Stomach smooth muscle (tissue), 2 donors: Measurements from ENCODE around the gene THBS3.
"Not testable (repeated sequence)": the region's sequence is repeated elsewhere in the genome, so short reads cannot be mapped to it uniquely, and the experiment has no call there.

Source experiments
- H3K27ac ChIP-seq: one replicate; pipeline ENCODE4 v1.7.0; 2013; ENCODE audit warnings: mild to moderate bottlenecking, low read length, inconsistent platforms
- H3K27me3 ChIP-seq, 2 donors: one replicate each; pipeline ENCODE4 v1.7.0; 2013; ENCODE audit warnings: low read length in 2 of 2; ENCODE audit not compliant: insufficient read depth in 2 of 2, control insufficient read depth in 1 of 2
- H3K36me3 ChIP-seq, 2 donors: one replicate each; pipeline ENCODE4 v1.7.0; 2013; ENCODE audit warnings: low read length in 2 of 2; ENCODE audit not compliant: control insufficient read depth in 2 of 2, insufficient read depth in 2 of 2
- H3K4me1 ChIP-seq: one replicate; pipeline ENCODE4 v1.7.0; 2013; ENCODE audit warnings: low read length; ENCODE audit not compliant: control insufficient read depth, insufficient read depth
- H3K4me3 ChIP-seq, 2 donors: one replicate each; pipeline ENCODE4 v1.7.0; 2013; ENCODE audit warnings: low read length in 2 of 2
- H3K9ac ChIP-seq, 2 donors: one replicate each; pipeline ENCODE4 v1.7.0; 2013; ENCODE audit warnings: low read length in 2 of 2, mild to moderate bottlenecking in 1 of 2
- H3K9me3 ChIP-seq, 2 donors: one replicate each; pipeline ENCODE4 v1.7.0; 2013; ENCODE audit warnings: low read length in 2 of 2; ENCODE audit not compliant: control insufficient read depth in 2 of 2
- donor health status: healthy.
- donor health status: Pancreatic carcinoma.

Gene THBS3

DNA sequence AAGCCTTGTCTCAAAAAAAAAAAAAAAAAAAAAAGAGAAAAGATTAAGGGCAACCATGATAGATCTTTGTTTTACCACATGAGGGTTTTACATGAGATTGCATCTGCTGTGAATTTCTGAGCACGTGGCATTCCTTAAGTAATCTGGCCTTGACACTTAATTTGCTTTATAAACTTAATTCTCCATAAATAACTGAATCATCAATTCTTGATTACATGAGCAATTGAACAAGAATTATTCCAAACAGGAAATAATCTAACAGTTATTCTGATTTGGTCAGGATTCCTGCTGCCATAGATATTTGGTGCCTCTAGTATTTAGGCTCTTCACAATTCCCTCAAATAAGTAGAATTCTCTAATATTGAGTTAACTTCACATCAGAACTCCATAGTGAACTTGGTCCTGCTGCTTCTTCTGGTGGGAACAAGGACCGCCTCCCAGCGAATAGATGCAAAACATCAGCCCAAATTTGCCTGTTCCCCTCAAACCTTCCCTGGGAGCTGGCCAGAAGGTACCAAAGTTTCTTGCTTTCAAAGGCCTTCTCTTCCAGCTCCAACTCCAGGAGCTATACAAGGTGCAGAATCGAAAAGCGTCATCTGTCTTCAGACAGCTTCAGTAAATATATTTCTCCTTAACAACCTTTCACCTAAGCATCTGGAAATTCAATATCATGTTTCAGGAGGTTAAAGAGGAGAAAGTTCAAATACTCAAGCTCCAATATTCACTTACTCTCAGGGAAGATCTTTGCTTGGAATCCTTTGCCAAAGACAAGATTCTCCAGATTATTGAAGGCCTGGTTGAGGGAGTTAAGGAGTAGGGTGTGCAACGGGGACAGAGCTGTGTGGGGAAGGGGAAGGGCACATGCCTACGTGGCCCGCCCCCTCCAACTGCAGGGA, 35.6 kb downstream of the THBS3 start:
- peaks cover 35% of the 10 kb centered on the region for H3K4me1 ChIP-seq
- peaks cover 17% of the 10 kb centered on the region in 2 donors for H3K36me3 ChIP-seq
- H3K9ac ChIP-seq, result peak overlapping the region; percentile 91 to 96
- H3K27me3 ChIP-seq, result peaks cover 11 to 24% of the 10 kb centered on the region in 2 donors
- H3K4me3 ChIP-seq, result peak overlapping the region; percentile 85 to 93
- no peaks in the 10 kb centered on the region for H3K9me3 ChIP-seq
- peak overlapping the region; percentile 93 for H3K27ac ChIP-seq

GRCh38 chr1:155170806-155171205, 36.9 kb downstream of the THBS3 start:
- H3K9ac ChIP-seq, result no peak overlapping the region
- H3K4me1 ChIP-seq, result peaks cover 33% of the 10 kb centered on the region

GRCh38 chr1:155170101-155170785, 37.5 kb downstream of the THBS3 start:
- Histone ChIP-seq H3K27me3 (peaks cover 9 to 17% of the 10 kb centered on the region in 2 donors), H3K4me3 (no peak overlapping the region), H3K27ac (no peak overlapping the region), H3K36me3 (peaks cover 17% of the 10 kb centered on the region in 2 donors), H3K9me3 (no peaks in the 10 kb centered on the region), H3K9ac (no peak overlapping the region), H3K4me1 (peaks cover 33% of the 10 kb centered on the region)

More at GRCh38 chr1:155170806-155171205, 36.9 kb downstream of the THBS3 start:
- H3K27me3 ChIP-seq, result peaks cover 11 to 22% of the 10 kb centered on the region in 2 donors
- H3K27ac ChIP-seq, result no peak overlapping the region
- no peak overlapping the region for H3K4me3 ChIP-seq
- H3K9me3 ChIP-seq, result no peaks in the 10 kb centered on the region
- peaks cover 17% of the 10 kb centered on the region in 2 donors for H3K36me3 ChIP-seq

- Histone ChIP-seq H3K9ac (no peak overlapping the region), H3K27ac (no peak overlapping the region), H3K4me3 (no peak overlapping the region), H3K36me3 (peaks cover 17% of the 10 kb centered on the region in 2 donors), H3K4me1 (peaks cover 33% of the 10 kb centered on the region), H3K9me3 (no peaks in the 10 kb centered on the region), H3K27me3 (peaks cover 3 to 12% of the 10 kb centered on the region in 2 donors)
Measured at GRCh38 chr1:155169541-155169940, 38.2 kb downstream of the THBS3 start.

DNA sequence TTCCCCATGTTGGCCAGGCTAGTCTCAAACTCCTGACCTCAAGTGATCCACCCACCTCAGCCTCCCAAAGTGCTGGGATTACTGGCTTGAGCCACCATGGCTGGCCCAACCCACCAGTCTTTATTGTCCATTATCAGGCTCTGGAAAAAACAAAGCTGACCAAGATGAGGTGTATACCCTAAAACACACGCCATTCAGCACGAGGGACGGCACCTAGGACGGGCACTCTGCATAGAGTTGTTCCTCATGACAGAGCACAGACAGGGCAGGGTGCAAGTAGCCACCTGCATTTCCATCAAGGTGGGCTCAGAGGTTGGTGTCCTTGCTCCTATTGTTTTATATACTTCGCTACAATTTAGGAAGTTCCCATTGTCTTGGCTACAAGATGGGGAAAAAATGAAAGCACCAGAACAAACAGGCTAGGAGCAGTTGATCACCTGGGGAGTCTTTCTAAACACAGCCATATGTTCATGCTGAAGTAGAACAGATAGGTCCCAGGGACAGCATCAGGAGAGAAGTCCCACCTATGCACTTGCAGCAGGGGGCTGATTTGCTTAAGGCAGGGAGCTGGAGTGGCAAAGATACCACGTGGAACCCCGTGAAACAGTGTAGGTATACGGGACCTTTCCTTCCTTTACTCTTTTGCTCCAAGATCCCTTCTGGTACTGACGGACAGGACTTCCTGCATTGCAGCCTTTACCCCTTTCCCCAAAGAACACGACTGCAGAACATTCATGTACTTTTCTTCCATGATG, 39.1 kb downstream of the THBS3 start:
- peaks cover 0 to 3% of the 10 kb centered on the region in 2 donors for H3K27me3 ChIP-seq
- H3K27ac ChIP-seq, result no peak overlapping the region
- H3K9me3 ChIP-seq, result no peaks in the 10 kb centered on the region
- no peak overlapping the region for H3K9ac ChIP-seq
- H3K4me1 ChIP-seq, result peaks cover 28% of the 10 kb centered on the region
- H3K4me3 ChIP-seq, result no peak overlapping the region
- H3K36me3 ChIP-seq, result peaks cover 17% of the 10 kb centered on the region in 2 donors

GRCh38 chr1:155168105-155168445, 39.6 kb downstream of the THBS3 start:
- peak overlapping the region in 1 of 2 donors; percentile 41 for H3K4me3 ChIP-seq
- H3K27me3 ChIP-seq, H3K27ac ChIP-seq, H3K9me3 ChIP-seq: not testable (repeated sequence)
- H3K36me3 ChIP-seq, result peaks cover 17% of the 10 kb centered on the region in 2 donors
- peak overlapping the region in 1 of 2 donors; percentile 41 for H3K9ac ChIP-seq
- H3K4me1 ChIP-seq, result peaks cover 23% of the 10 kb centered on the region

DNA sequence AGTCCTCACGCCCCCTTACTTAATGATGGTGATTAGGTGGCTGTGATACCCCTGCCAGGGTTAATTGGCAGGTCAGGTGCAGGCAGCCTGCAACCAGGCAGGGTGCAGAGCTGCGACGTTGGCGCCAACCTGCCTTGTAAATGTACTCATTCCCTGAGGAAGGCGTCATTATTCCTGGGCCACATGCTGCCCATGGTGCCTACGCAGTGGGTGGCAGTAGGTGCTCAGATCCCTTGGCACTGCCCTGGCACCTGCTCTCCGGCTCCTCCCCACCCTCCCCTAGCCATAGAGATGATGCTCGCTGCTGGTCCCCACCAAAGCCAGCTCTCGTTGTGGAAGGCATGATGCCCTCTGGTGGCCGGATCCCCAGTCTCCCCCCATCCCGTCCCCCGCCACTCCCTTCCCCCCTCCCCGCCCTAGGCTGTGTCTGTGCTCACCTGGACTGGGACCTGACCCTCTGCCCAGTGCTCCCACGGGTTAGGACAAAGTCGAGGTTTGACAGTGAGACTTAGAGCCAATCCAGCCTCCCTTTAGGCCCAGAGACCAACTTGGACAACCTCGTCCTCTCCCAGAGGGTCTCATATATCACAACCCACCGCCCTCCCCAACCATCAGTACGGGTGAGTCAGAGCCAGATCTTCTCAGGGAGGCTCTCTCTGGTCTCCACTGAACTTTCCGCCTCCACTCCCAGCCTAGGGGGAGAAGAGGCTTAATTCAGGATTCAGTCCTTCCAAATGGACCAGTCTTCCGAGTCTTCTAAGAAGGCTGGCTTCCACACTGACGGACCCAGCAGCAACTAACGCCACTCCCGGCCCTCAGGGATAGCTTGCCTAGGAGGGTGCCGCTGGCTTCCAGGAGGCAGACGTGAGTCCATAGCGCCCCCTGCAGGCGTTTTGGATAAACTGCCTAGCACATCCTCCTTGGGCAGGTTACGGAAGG, 40.3 kb downstream of the THBS3 start:
- Histone ChIP-seq H3K27me3 (no peaks in the 10 kb centered on the region), H3K4me3 (peak overlapping the region; percentile 41 to 66), H3K9me3 (no peaks in the 10 kb centered on the region), H3K9ac (peak overlapping the region; percentile 41 to 42), H3K27ac (peak overlapping the region; percentile 11), H3K36me3 (peaks cover 17% of the 10 kb centered on the region in 2 donors), H3K4me1 (peaks cover 19% of the 10 kb centered on the region)

DNA sequence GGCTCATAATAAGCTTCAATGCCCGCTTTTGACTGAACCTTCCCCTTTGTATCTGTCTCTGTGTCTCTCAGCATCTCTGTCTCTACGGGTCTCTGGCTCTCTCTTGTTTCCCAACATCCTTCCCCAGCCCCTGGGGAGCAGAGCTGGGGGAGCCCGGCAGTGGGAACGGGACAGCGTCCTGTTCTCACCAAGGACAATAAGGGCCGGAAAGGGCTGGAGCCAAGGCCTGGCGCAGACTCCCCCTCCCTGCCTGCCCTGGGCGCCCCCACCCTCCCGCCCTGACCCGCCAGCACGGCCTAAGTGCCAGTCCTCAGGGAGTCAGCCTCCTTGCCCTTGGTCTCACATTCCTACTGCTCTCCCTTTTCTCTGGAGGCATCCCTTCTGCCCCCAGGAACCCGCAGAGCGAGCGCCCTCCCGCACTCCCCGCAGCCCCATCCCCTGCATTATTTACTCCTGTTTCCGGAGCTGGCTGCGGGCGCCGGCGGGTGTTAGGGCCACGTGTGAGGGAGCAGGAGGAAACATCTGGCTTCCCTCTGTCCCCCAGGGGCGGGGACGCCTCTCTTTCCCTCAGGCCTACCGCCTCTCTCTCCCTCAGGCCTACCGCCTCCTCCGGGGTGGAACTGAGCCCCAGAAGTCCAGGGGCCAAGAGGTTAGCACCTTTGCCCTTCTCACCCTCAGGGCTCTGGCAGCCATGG, 41.1 kb downstream of the THBS3 start:
- H3K4me3 ChIP-seq, result peak overlapping the region in 1 of 2 donors; percentile 15
- H3K9ac ChIP-seq, result no peak overlapping the region
- H3K36me3 ChIP-seq, result peaks cover 17% of the 10 kb centered on the region in 2 donors
- peak overlapping the region; percentile 31 for H3K27ac ChIP-seq
- peaks cover 13% of the 10 kb centered on the region for H3K4me1 ChIP-seq
- no peaks in the 10 kb centered on the region for H3K27me3 ChIP-seq
- H3K9me3 ChIP-seq, result no peaks in the 10 kb centered on the region

DNA sequence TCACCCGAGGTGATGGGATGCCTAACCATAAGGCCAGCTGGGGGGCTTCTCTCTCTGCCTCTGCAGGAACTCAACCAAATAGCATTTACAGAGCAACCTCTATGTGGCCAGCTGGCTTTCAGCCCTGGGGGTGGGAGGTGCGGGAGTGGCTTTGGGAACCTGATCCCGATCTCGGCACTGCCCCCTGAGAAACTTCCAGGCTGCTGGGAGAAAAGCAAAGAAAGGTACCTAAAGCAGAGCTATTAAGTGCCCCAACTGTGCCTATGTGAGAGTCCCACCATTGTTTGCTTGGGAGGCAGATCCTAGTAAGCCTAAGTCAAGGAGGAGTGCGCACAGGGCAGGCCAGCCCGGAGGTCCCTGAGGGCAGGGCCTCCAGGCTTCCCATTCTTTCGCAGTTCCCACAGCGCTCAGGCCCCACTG, 41.6 kb downstream of the THBS3 start:
- Histone ChIP-seq H3K4me3 (no peak overlapping the region), H3K27ac (peak overlapping the region; percentile 31), H3K4me1 (peaks cover 13% of the 10 kb centered on the region), H3K9me3 (no peaks in the 10 kb centered on the region), H3K27me3 (no peaks in the 10 kb centered on the region), H3K36me3 (peaks cover 17% of the 10 kb centered on the region in 2 donors), H3K9ac (no peak overlapping the region)
